ENCODE data around the gene CYP3A7. TPM values are rescaled to one million over a fixed set of nuclear protein-coding genes. Genes with fewer than 3 reads are reported as not detected.

Gene CYP3A7
- polyA plus RNA-seq, 1 of the 3 experiments (the other 2 are of a cell fraction): not detected

DNA sequence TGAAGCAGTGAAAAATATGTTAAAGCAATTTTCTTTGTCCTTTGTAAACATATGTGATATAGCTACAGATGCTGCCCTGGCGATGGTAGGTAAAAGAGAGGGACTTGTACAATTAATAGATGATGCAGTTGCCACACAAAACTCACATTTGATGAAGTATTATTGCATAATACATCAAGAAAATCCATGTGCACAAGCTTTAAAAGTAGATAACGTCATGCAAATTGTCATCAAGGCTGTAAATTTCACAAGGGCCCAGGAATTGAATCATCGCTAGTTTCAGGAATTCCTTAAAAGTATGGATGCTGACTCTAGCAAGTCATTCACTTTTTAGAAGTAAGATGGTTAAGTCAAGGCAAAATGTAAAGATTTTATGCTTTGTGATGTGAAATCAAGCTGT, 65.2 kb downstream of the CYP3A7 start:
- Histone ChIP-seq H3K4me1 (ENCODE audit: control insufficient read depth in 1 of 2, insufficient read depth in 2 of 2, low read depth in 1 of 2, low read length in 1 of 2) (no peaks in the 10 kb centered on the region), H3K9me3 (no peaks in the 10 kb centered on the region), H3K4me3 (ENCODE audit: low read depth in 2 of 2, low read length in 1 of 2) (no peak overlapping the region), H3K27ac (ENCODE audit: low read depth in 2 of 2, low read length in 1 of 2) (no peak overlapping the region), H3K27me3 (ENCODE audit: insufficient read depth) (no peaks in the 10 kb centered on the region), H2AFZ (ENCODE audit: low read depth) (no peak overlapping the region), H3K9ac (no peak overlapping the region), H3K4me2 (no peak overlapping the region), H3K36me3 (replicated peaks in 1 of 2; ENCODE audit: control insufficient read depth in 1 of 2, insufficient read depth in 2 of 2, low read length in 1 of 2) (no peaks in the 10 kb centered on the region), H3K9me2 (no peaks in the 10 kb centered on the region), H4K20me1 (ENCODE audit: insufficient read depth) (no peaks in the 10 kb centered on the region), H3K79me2 (ENCODE audit: insufficient read depth) (no peaks in the 10 kb centered on the region), H3F3A (replicated peaks; ENCODE audit: insufficient read depth) (no peaks in the 10 kb centered on the region)
- ChIA-PET POLR2A (no interaction called here), CTCF (no interaction called here)
- TF ChIP-seq GABPA (IDR thresholded peaks at IDR 0.05; ENCODE audit: low read depth) (no peak), ELF1 (IDR thresholded peaks at IDR 0.05) (no peak), FOXM1 (IDR thresholded peaks at IDR 0.05; ENCODE audit: low read depth) (no peak), CHD2 (IDR thresholded peaks at IDR 0.05; ENCODE audit: low read length, partially characterized antibody) (no peak), POLR2AphosphoS5 (IDR thresholded peaks at IDR 0.05; ENCODE audit: low read depth, low read length) (no peak), RAD21 (IDR thresholded peaks at IDR 0.05; ENCODE audit: low read length) (no peak)
- TF ChIP-seq, protein P1, sequence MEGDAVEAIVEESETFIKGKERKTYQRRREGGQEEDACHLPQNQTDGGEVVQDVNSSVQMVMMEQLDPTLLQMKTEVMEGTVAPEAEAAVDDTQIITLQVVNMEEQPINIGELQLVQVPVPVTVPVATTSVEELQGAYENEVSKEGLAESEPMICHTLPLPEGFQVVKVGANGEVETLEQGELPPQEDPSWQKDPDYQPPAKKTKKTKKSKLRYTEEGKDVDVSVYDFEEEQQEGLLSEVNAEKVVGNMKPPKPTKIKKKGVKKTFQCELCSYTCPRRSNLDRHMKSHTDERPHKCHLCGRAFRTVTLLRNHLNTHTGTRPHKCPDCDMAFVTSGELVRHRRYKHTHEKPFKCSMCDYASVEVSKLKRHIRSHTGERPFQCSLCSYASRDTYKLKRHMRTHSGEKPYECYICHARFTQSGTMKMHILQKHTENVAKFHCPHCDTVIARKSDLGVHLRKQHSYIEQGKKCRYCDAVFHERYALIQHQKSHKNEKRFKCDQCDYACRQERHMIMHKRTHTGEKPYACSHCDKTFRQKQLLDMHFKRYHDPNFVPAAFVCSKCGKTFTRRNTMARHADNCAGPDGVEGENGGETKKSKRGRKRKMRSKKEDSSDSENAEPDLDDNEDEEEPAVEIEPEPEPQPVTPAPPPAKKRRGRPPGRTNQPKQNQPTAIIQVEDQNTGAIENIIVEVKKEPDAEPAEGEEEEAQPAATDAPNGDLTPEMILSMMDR (IDR thresholded peaks at IDR 0.05): no peak
- TF ChIP-seq, protein P2, sequence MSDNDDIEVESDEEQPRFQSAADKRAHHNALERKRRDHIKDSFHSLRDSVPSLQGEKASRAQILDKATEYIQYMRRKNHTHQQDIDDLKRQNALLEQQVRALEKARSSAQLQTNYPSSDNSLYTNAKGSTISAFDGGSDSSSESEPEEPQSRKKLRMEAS (IDR thresholded peaks at IDR 0.05; ENCODE audit: low read depth): no peak
- TF ChIP-seq, protein P3, sequence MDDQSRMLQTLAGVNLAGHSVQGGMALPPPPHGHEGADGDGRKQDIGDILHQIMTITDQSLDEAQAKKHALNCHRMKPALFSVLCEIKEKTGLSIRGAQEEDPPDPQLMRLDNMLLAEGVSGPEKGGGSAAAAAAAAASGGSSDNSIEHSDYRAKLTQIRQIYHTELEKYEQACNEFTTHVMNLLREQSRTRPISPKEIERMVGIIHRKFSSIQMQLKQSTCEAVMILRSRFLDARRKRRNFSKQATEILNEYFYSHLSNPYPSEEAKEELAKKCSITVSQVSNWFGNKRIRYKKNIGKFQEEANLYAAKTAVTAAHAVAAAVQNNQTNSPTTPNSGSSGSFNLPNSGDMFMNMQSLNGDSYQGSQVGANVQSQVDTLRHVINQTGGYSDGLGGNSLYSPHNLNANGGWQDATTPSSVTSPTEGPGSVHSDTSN (IDR thresholded peaks at IDR 0.05): no peak
- TF ChIP-seq, protein P4, sequence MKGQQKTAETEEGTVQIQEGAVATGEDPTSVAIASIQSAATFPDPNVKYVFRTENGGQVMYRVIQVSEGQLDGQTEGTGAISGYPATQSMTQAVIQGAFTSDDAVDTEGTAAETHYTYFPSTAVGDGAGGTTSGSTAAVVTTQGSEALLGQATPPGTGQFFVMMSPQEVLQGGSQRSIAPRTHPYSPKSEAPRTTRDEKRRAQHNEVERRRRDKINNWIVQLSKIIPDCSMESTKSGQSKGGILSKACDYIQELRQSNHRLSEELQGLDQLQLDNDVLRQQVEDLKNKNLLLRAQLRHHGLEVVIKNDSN (IDR thresholded peaks at IDR 0.05; ENCODE audit: borderline replicate concordance, low read depth): no peak
- TF ChIP-seq, protein P5, sequence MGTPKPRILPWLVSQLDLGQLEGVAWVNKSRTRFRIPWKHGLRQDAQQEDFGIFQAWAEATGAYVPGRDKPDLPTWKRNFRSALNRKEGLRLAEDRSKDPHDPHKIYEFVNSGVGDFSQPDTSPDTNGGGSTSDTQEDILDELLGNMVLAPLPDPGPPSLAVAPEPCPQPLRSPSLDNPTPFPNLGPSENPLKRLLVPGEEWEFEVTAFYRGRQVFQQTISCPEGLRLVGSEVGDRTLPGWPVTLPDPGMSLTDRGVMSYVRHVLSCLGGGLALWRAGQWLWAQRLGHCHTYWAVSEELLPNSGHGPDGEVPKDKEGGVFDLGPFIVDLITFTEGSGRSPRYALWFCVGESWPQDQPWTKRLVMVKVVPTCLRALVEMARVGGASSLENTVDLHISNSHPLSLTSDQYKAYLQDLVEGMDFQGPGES (IDR thresholded peaks at IDR 0.05; ENCODE audit: low read depth, low read length): no peak
- TF ChIP-seq, protein P6, sequence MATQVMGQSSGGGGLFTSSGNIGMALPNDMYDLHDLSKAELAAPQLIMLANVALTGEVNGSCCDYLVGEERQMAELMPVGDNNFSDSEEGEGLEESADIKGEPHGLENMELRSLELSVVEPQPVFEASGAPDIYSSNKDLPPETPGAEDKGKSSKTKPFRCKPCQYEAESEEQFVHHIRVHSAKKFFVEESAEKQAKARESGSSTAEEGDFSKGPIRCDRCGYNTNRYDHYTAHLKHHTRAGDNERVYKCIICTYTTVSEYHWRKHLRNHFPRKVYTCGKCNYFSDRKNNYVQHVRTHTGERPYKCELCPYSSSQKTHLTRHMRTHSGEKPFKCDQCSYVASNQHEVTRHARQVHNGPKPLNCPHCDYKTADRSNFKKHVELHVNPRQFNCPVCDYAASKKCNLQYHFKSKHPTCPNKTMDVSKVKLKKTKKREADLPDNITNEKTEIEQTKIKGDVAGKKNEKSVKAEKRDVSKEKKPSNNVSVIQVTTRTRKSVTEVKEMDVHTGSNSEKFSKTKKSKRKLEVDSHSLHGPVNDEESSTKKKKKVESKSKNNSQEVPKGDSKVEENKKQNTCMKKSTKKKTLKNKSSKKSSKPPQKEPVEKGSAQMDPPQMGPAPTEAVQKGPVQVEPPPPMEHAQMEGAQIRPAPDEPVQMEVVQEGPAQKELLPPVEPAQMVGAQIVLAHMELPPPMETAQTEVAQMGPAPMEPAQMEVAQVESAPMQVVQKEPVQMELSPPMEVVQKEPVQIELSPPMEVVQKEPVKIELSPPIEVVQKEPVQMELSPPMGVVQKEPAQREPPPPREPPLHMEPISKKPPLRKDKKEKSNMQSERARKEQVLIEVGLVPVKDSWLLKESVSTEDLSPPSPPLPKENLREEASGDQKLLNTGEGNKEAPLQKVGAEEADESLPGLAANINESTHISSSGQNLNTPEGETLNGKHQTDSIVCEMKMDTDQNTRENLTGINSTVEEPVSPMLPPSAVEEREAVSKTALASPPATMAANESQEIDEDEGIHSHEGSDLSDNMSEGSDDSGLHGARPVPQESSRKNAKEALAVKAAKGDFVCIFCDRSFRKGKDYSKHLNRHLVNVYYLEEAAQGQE (IDR thresholded peaks at IDR 0.05; ENCODE audit: low read depth, low read length): no peak
- DNase-seq: no peak
- WGBS (ENCODE audit: low lambda C conversion rate): 90% methylated on average over 3 of the region's 3 CpGs

All from SK-N-SH (cell line).